ENCODE measurements around the gene L3MBTL4.

Gene L3MBTL4

DNA sequence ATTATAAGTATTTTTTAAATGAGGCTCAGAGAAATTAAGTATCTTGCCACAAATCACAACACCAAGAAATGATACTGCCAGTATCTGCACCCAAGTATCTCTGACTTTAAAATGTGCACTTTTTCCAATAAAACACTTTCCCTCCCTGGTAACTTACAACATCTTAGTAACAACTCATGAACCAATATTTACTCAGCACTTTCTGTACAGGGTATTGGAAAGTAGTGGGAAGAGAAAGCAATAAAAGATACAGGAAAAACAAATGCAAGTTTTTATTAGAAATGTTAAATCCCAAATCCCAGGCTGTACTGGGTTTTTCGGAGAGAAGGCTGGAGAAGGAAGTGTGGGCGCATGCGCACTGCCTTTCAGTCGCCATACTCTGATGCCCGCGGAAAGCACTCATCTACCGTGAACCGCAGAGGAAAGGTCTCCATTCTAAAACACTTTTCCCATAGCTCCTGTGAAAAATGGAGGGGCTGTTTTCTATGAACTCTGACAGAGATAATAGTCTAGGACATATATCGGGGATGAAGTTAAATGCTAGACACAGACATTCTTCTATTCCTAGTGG, 52.1 kb downstream of the L3MBTL4 start:
- DNase-seq, result no peak

- DNase-seq, result no peak
These were observed 57.0 kb downstream of the L3MBTL4 start for GRCh38 chr18:6357668-6358067.

- no peak for DNase-seq
These were observed 58.7 kb downstream of the L3MBTL4 start for GRCh38 chr18:6355789-6356589.

DNA sequence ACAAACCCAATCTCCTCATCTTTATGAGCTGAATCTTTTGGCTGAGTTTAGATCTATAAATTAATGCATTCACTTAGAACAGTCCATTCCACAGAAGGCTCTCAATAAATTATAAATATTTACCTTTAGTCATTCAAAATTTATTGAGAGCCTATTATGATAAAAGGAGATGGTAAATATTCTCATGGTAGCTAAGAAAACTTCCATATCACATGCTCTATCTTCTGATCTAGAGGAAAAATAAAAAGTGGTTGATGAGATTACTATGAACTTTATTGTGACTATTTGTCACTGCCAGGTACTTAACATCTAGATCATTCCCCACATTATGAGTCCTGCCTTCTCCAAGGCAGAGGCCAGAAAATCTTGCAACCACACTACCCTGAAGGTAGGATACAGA, 62.4 kb downstream of the L3MBTL4 start:
- no peak for DNase-seq

DNA sequence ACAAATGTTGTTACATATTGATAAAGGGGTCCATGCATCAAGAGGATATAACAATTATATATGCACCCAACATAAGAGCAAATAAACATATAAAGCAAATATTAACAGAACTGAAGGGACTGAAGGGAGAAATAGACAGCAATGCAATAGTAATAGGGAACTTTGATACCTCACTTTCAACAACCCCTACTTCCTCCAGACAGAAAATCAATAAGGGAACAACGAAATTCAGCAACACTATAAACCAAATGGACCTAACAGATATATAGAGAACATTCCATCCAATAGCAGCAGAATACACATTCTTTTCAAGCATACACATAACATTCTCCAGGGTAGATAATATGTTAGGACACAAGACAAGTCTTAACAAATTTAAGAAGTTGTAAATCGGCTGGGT, 71.7 kb downstream of the L3MBTL4 start:
- no peak for DNase-seq

DNA sequence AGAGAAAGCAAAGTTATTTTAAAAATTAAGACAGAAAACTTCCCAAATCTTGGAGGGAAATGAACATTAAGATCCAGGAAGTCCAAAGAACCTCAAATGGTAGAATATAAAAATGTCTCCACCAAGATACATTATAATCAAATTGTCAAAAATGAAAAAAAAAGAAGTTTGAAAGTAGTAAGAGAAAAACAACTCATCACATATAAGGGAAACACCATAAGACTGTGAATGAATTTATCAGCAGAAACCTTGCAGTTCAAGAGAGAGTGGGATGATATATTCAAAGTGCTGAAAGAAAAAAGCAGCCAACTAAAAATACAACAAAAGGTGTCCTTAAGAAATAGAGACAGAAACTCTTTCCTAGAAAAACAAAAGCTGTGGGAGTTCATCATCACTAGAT, 73.0 kb downstream of the L3MBTL4 start:
- no peak for DNase-seq

GRCh38 chr18:6341303-6341702, 73.4 kb downstream of the L3MBTL4 start:
- DNase-seq, result no peak

DNA sequence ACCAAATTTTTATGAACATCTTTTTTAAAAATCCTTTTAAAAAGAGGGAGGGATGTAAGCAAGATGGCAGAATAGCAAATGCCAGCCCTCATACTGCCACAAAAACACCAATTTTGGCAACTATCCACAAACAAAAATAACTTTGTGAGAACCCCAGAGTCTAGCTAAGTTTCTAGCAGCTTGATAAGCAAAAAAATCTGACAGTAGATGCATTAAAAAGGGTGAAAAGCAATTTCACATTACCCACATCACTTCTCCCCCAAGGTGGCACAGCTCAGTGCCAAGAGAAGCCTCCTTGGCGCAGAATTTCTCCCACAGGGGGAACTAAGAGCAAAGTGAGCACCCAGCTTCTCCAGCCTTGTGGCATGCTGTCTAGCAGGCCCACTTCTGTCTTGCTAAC, 74.6 kb downstream of the L3MBTL4 start:
- DNase-seq, result no peak

GRCh38 chr18:6336239-6336638, 78.5 kb downstream of the L3MBTL4 start:
- no peak for DNase-seq

GRCh38 chr18:6333981-6334380, 80.7 kb downstream of the L3MBTL4 start:
- DNase-seq, result no peak

DNA sequence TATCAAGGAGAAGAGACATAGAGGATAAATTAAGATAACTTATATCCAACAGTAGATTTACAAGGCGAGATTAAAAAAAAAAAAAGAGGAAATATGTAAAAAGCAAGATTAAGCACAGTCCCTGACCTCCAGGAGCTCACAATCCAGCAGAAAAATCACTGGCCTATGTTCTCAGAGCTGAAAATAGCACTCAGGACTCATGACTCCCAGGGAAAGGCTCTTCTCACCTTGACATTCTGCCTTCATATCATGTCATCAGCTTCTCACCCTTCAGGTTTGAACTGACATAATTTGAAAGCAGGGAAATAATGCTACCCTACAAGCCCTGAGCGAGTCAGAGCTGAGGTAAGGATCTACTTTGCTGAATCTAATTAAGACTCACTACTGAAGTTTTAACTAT, 82.8 kb downstream of the L3MBTL4 start:
- no peak for DNase-seq

DNA sequence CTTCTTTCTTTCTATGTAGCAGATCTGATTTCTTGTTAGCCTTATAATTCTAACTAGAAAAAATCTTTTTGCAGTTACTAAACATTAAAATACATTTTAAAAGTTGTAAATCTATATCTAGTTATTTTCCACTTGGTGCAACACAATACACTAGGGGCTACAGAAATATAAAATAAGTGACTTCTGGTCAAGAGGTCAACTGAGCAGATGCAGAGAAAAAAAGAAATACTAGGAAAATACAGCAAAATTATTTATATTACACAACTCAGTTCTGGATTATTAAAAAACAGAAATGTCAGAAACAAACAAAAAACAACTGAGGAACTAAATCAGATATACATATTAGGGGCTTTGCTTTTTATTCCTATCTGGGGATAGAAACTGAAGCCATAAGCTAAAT, 83.9 kb downstream of the L3MBTL4 start:
- DNase-seq, result no peak

DNA sequence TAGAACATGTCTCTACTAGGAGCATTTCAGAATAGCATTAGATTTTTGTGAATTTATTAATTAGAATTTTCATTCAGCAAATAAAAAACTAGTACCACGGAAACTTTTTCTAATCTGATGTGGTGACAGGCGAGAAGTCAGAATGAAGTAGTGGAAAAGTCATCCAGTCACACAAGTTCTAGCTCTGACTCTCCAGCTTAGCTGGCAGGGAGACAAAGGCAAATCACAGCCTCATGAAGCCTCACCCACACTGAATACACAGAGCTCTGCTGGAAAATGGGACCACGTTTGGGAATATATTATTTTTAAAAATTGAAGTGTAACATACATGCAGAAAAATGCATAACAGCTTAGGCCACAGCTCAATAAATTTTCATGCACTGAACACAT, 86.1 kb downstream of the L3MBTL4 start:
- DNase-seq, result no peak

DNA sequence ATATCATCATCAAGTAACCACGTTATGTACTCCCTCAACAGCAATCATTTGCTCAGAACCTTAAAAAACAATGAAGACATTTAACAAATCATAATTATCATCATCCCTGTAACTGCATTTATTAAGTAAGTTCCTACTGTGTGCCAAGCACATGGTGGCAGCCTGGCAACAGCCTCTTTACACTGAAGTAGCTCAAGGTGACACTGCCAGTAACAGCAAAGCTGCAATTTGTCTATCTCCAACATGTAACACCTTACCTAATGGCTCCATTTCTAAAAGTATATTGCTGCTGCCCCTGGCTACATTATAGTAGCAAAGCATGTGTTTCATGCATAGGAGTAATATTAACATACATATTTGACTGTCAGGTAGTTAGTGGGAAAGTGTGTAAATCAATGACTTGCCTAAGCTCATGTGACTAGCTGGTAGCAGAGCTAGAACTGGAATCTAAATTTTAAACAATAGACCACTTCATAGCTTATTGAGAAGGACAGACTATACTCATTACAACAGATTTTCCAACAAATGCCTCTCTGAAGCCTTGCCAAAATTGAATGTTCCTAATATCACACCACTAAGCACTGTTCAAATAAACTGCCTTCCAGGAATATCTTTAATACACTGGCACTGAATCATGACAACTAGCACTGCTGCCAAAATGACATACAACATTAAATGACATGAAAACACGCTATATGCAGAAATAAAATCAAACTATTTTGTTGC, 86.7 kb downstream of the L3MBTL4 start:
- no peak for DNase-seq

DNA sequence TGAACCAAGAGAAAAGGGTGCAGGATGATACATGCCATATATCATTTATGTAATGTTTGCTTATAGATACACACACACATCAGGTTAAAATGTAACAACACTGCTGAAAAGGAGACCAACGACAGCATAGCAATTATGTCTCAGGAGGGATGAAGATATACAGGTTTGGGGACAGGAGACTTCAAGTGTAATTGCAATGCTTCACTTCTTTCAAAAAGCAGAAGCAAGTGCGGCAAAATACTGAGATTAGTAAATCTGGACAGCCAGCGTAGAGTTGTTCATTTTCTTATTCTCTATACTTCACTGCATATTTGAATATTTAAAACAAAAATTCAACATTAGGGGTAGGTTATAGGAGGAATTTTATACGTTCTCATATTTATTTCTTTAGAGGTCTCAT, 87.2 kb downstream of the L3MBTL4 start:
- DNase-seq, result no peak

GRCh38 chr18:6326566-6326965, 88.1 kb downstream of the L3MBTL4 start:
- DNase-seq, result no peak

- DNase-seq, result no peak
These were observed 91.3 kb downstream of the L3MBTL4 start for GRCh38 chr18:6323319-6323889.

GRCh38 chr18:6315517-6316331, 99.0 kb downstream of the L3MBTL4 start:
- DNase-seq, result no peak

DNA sequence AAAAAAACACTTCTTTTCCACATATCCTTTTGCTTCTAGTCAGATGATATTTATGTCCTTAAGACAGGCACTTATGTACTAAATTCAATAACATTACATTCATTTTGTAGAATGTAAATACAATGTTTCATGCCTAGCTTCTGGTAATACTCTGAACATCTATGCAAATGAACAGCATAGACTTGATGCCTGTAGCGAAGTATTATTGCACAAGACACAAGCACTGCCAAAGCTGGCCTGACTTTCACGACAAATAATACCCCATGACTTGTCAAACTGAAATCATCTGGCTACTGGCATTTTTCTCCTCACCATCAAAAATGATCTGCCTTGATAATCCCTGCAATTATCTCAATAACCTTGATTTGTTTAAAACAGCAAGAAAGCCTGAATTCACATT, 101.3 kb downstream of the L3MBTL4 start:
- DNase-seq, result no peak

DNA sequence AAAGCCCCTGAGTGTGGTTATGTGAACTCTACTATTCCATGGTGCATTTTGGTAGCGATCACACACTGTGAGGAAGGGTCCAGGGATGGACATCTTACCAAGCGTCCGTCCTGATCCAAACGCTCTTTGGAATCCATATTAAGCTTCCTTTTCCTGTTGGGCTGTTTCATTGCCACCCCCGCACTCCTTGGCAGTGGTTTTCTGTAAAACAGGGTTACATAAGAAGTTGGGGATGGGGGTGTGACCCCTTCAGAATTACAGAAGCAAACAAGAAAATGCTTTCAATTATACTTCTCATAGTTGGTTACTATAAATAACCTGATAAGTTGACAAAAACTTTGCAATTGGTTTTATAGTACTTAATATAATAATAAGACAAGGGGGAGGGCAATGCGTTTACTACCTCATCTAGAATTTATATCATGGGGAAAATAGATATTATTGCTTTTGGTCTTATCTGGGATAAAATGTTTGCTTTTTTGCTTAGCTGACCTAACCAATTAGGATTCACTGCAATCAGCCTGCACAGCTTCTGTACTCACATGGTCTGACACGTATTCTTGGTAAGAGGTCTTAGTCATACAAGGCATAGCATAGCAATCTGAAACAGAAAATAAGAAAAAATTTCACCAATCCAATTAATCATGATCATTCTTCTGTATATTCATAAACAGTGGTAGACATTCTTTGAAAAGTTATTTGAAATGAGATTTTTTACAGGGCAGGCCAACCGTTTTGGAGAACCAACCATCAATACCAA, 103.1 kb downstream of the L3MBTL4 start:
- no peak for DNase-seq

DNA sequence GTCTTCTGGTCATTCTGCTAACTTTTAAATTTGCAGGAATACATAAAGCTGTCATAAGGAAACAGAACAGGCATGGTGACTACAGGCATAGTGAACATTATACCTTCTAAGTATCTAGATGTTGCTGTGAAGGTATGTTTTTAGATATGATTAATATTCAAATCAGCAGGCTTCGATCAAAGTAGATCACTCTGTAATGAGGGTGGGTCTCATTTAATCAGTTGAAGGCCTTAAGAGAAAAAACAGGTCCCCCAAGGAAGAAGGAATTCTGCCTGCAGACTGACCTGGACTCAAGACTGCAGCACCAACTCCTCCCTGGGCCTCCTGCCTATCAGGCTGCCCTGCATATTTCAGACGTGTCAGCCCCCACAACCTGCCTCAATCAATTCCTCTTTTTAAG, 104.0 kb downstream of the L3MBTL4 start:
- DNase-seq, result no peak

DNA sequence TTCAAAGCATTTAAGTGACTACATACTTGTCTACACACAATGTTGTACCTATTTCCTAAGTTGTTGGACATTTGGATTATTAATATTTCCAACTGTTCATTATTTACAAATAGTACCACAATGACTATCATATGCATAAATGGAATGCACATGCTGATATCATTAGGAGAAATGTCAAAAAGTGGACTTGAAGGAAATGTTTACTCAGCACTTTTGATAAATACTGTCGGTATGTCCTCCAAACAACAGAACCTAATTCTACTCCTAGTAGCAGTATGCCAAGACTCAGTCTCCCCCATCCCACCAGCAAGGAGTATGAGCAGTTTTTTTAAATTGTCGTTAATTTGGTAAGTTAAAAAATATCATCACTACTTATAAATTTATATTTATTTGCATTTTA, 116.8 kb downstream of the L3MBTL4 start:
- DNase-seq, result no peak
